HG03097 (cell line): ENCODE measurements around the gene RBP7.
"Not testable (repeated sequence)": the region's sequence is repeated elsewhere in the genome, so short reads cannot be mapped to it uniquely, and the experiment has no call there.

Experiments
- ATAC-seq: cut with Tn5 transposase; IDR thresholded peaks from one replicate; pipeline ENCODE4 v1.9.1; 2021; ENCODE audit not compliant: unreplicated experiment, low FRiP score

Gene RBP7

GRCh38 chr1:9996624-9997582 lies at the start of gene RBP7:
TSS of gene RBP7 (plus strand) at chr1:9997228. CDS start at chr1:9997259, 31 bp downstream.
- no peak for ATAC-seq

- no peak for ATAC-seq
Measured at GRCh38 chr1:9957726-9958125, 39.3 kb upstream of the RBP7 start.

GRCh38 chr1:9960011-9960410 lies 37.0 kb upstream of the RBP7 start:
- no peak for ATAC-seq

- ATAC-seq: no peak
Measured at GRCh38 chr1:9960706-9961562, 36.1 kb upstream of the RBP7 start.

- no peak for ATAC-seq
Measured at GRCh38 chr1:9984253-9984652, 12.8 kb upstream of the RBP7 start.

GRCh38 chr1:9985001-9985400 lies 12.0 kb upstream of the RBP7 start:
- ATAC-seq: no peak

- ATAC-seq: no peak
Measured at GRCh38 chr1:9989773-9990172, 7.3 kb upstream of the RBP7 start.

GRCh38 chr1:9990944-9991343 lies 6.1 kb upstream of the RBP7 start:
- no peak for ATAC-seq

GRCh38 chr1:9992910-9993309 lies 4.1 kb upstream of the RBP7 start:
- no peak for ATAC-seq

- ATAC-seq: no peak
Measured at GRCh38 chr1:9993561-9994075, 3.4 kb upstream of the RBP7 start.

- no peak for ATAC-seq
Measured at GRCh38 chr1:10001016-10001665, 4.1 kb downstream of the RBP7 start.

- not testable (repeated sequence) for ATAC-seq
Measured at GRCh38 chr1:10005248-10005647, 8.2 kb downstream of the RBP7 start.

- no peak for ATAC-seq
Measured at GRCh38 chr1:10007169-10007568, 10.1 kb downstream of the RBP7 start.

- no peak for ATAC-seq
Measured at GRCh38 chr1:10014016-10014415, 17.0 kb downstream of the RBP7 start.

- no peak for ATAC-seq
Measured at GRCh38 chr1:10019561-10019960, 22.5 kb downstream of the RBP7 start.

GRCh38 chr1:10020086-10020485 lies 23.1 kb downstream of the RBP7 start:
- no peak for ATAC-seq

GRCh38 chr1:10020678-10021077 lies 23.6 kb downstream of the RBP7 start:
- ATAC-seq: not testable (repeated sequence)

- ATAC-seq: not testable (repeated sequence)
Measured at GRCh38 chr1:10021992-10022391, 25.0 kb downstream of the RBP7 start.

- ATAC-seq: no peak
Measured at GRCh38 chr1:10022656-10023055, 25.6 kb downstream of the RBP7 start.

GRCh38 chr1:10025354-10025753 lies 28.3 kb downstream of the RBP7 start:
- no peak for ATAC-seq

- no peak for ATAC-seq
Measured at GRCh38 chr1:10027027-10027426, 30.0 kb downstream of the RBP7 start.
